IMR-90 (cell line): Measurements from ENCODE around the gene KRT5. TPM values are rescaled to one million over a fixed set of nuclear protein-coding genes. Genes with fewer than 3 reads are reported as not detected.

Experiments used
- ATAC-seq: fragments of 200-7000 bp; cut with Tn5 transposase; 2 replicates; pipeline ENCODE4 v1.9.1; 2020; ENCODE audit warnings: low read depth, mild to moderate bottlenecking, moderate library complexity
- BruUV-seq: library from RNA; stranded (reverse); fragments of 400-500 nt; replicated peaks from 2 replicates; lab custom pipeline; 2021; lab: Mats Ljungman, UMichigan
- CTCF ChIA-PET: fragments of 300-600 bp; formaldehyde crosslinking; extraction: SDS; loops from one replicate; lab custom pipeline; 2021; ENCODE audit warnings: antibody characterized with exemption; lab: Yijun Ruan, JAX
- POLR2A ChIA-PET: fragments of 300-600 bp; sonication (Branson Sonifier 250); formaldehyde crosslinking; loops from one replicate; lab custom pipeline; 2022; ENCODE audit warnings: antibody characterized with exemption; ENCODE audit not compliant: unreplicated experiment; lab: Charles Lee
- DNase-seq: peaks from one replicate; pipeline ENCODE4 v3.0.0; 2013
- H2AFZ ChIP-seq: replicated peaks from 2 replicates; pipeline ENCODE3; 2013; ENCODE audit warnings: low read length, mild to moderate bottlenecking; ENCODE audit not compliant: poor library complexity
- H2AK5ac ChIP-seq: 2 replicates; pipeline ENCODE4 v1.6.1; 2013; ENCODE audit warnings: low read depth, low read length, inconsistent platforms
- H2AK9ac ChIP-seq: replicated peaks from 2 replicates; pipeline ENCODE3; 2013; ENCODE audit warnings: mild to moderate bottlenecking, low read depth, low read length, moderate library complexity; ENCODE audit not compliant: poor library complexity
- H2BK120ac ChIP-seq: 2 replicates; pipeline ENCODE4 v1.6.1; 2013; ENCODE audit warnings: low read depth, low read length, inconsistent platforms
- H2BK15ac ChIP-seq: 3 replicates; pipeline ENCODE4 v1.6.1; 2013; ENCODE audit warnings: low read depth, low read length, inconsistent platforms
- H2BK20ac ChIP-seq: 2 replicates; pipeline ENCODE4 v1.6.1; 2013; ENCODE audit warnings: low read depth, mild to moderate bottlenecking, inconsistent platforms, low read length, moderate library complexity
- H2BK5ac ChIP-seq: 2 replicates; pipeline ENCODE4 v1.6.1; 2013; ENCODE audit warnings: mild to moderate bottlenecking, low read depth, low read length, inconsistent platforms; ENCODE audit not compliant: poor library complexity, severe bottlenecking
- H3K14ac ChIP-seq: replicated peaks from 2 replicates; pipeline ENCODE4 v1.6.1; 2013; ENCODE audit warnings: low read depth, low read length, inconsistent platforms
- H3K18ac ChIP-seq: 2 replicates; pipeline ENCODE4 v1.6.1; 2013; ENCODE audit warnings: low read depth, low read length, control low read depth
- H3K23ac ChIP-seq: 2 replicates; pipeline ENCODE4 v1.6.1; 2013; ENCODE audit warnings: low read depth, low read length, inconsistent platforms
- H3K27ac ChIP-seq: 2 replicates; pipeline ENCODE4 v1.5.1; 2013; ENCODE audit warnings: mild to moderate bottlenecking, control low read depth, low read length; ENCODE audit not compliant: insufficient read depth
- H3K27me3 ChIP-seq: 2 replicates; pipeline ENCODE4 v1.6.1; 2013; ENCODE audit warnings: low read length; ENCODE audit not compliant: control insufficient read depth, insufficient read depth
- H3K36me3 ChIP-seq: 2 replicates; pipeline ENCODE4 v1.6.1; 2013; ENCODE audit warnings: low read length, mixed read lengths; ENCODE audit not compliant: control insufficient read depth, insufficient read depth
- H3K4ac ChIP-seq: 2 replicates; pipeline ENCODE4 v1.6.1; 2013; ENCODE audit warnings: low read depth, low read length, inconsistent platforms
- H3K4me1 ChIP-seq: 2 replicates; pipeline ENCODE4 v1.6.1; 2013; ENCODE audit warnings: low read length, mixed read lengths; ENCODE audit not compliant: control insufficient read depth, insufficient read depth
- H3K4me2 ChIP-seq: 2 replicates; pipeline ENCODE4 v1.6.1; 2013; ENCODE audit warnings: low read depth, mild to moderate bottlenecking, control low read depth, low read length, moderate library complexity
- H3K4me3 ChIP-seq: 2 replicates; pipeline ENCODE4 v1.5.1; 2013; ENCODE audit warnings: low read depth, mild to moderate bottlenecking, control low read depth, low read length, moderate library complexity; ENCODE audit not compliant: insufficient read depth
- H3K56ac ChIP-seq: 2 replicates; pipeline ENCODE4 v1.6.1; 2013; ENCODE audit warnings: low read length, inconsistent platforms; ENCODE audit not compliant: insufficient read depth; ENCODE audit errors: extremely low read depth
- H3K79me1 ChIP-seq, 2 experiments: 2 replicates each; pipeline ENCODE4 v1.6.1; 2013; ENCODE audit warnings: low read length in 2 of 2, inconsistent platforms in 1 of 2, low read depth in 1 of 2
- H3K9ac ChIP-seq: 2 replicates; pipeline ENCODE4 v1.6.1; 2013; ENCODE audit warnings: low read depth, low read length, control low read depth
- H3K9me1 ChIP-seq: 2 replicates; pipeline ENCODE4 v1.6.1; 2013; ENCODE audit warnings: low read length, inconsistent platforms; ENCODE audit not compliant: insufficient read depth
- H3K9me3 ChIP-seq: 2 replicates; pipeline ENCODE4 v1.6.1; 2013; ENCODE audit warnings: low read length; ENCODE audit not compliant: control insufficient read depth, insufficient read depth
- H4K20me1 ChIP-seq: 2 replicates; pipeline ENCODE4 v1.6.1; 2013; ENCODE audit warnings: low read length, inconsistent platforms; ENCODE audit not compliant: insufficient read depth
- H4K5ac ChIP-seq: 2 replicates; pipeline ENCODE4 v1.6.1; 2013; ENCODE audit warnings: mild to moderate bottlenecking, low read depth, low read length, control low read depth
- H4K8ac ChIP-seq, 2 experiments: 2 replicates each; pipeline ENCODE4 v1.6.1; 2013; ENCODE audit warnings: low read depth in 2 of 2, low read length in 2 of 2, control low read depth in 1 of 2, inconsistent platforms in 1 of 2
- H4K91ac ChIP-seq: 2 replicates; pipeline ENCODE4 v1.6.1; 2013; ENCODE audit warnings: low read depth, low read length, inconsistent platforms; ENCODE audit not compliant: insufficient read depth
- CHD1 ChIP-seq: IDR thresholded peaks from 2 replicates; pipeline ENCODE4 v1.6.1; 2012; ENCODE audit warnings: low read depth, low read length, improper control_type of control experiment
- MAZ ChIP-seq: IDR thresholded peaks from 2 replicates; pipeline ENCODE4 v1.6.1; 2012; ENCODE audit warnings: low read depth, mild to moderate bottlenecking, low read length, improper control_type of control experiment, moderate library complexity, borderline replicate concordance
- POLR2A ChIP-seq: IDR thresholded peaks from 2 replicates; pipeline ENCODE4 v1.6.1; 2012; ENCODE audit warnings: mild to moderate bottlenecking, low read depth, low read length
- WGBS, 2 experiments: methylation state at CpG; one replicate each; pipeline versions ENCODE4 v1.1.5 to v1.1.7; 2013; ENCODE audit warnings: missing lambda C conversion rate in 2 of 2; ENCODE audit not compliant: insufficient read length in 1 of 2; ENCODE audit errors: extremely low coverage in 2 of 2; 5-methylcytosine and 5-hydroxymethylcytosine counted together
- dilution Hi-C: fragments of 300-500 bp; cut with HindIII; formaldehyde crosslinking; loops from one replicate; pipeline ENCODE4 v1.14.3; 2018; ENCODE audit warnings: low sequenced_read_pairs; ENCODE audit not compliant: unreplicated experiment
- in situ Hi-C: fragments of 300-500 bp; cut with MboI; formaldehyde crosslinking; loops from 3 replicates; pipeline ENCODE4 v1.14.3; 2019; ENCODE audit warnings: low sequenced_read_pairs, inconsistent platforms, mixed read lengths
- intact Hi-C: fragments of 100-400 bp; cut with micrococcal nuclease; formaldehyde crosslinking; loops from 2 replicates; pipeline ENCODE4 v1.10.0; 2022
- polyA plus RNA-seq, 3 experiments: library from polyadenylated mRNA; depleted of rRNA; stranded (reverse); fragments of >200 nt; gene quantifications; 2 replicates each; pipeline ENCODE4 v1.2.3, GENCODE V29; 2012; ENCODE audit warnings: low replicate concordance in 1 of 3
- total RNA-seq: library from RNA; depleted of rRNA; stranded (reverse); fragments of >200 nt; gene quantifications from 2 replicates; pipeline ENCODE4 v1.2.3, GENCODE V29; 2012

KRT5 gene
- total and polyA plus RNA-seq, 2 of the 4 experiments (the other 2 are of a cell fraction), result not detected

- ATAC-seq, result no peak
Measured at GRCh38 chr12:52531566-52532300, 11.5 kb upstream of the KRT5 start.

More at GRCh38 chr12:52531566-52532300, 11.5 kb upstream of the KRT5 start:
- dilution Hi-C loops, result no loop called here
- H3K23ac ChIP-seq, result no peak overlapping the region
- no peak overlapping the region for H3K18ac ChIP-seq
- H4K20me1 ChIP-seq, result no peaks in the 10 kb centered on the region
- H3K4ac ChIP-seq, result no peak overlapping the region
- no peak overlapping the region for H4K91ac ChIP-seq
- no peaks in the 10 kb centered on the region for H3K79me1 ChIP-seq
- in situ Hi-C loops, result no loop called here
- H2BK120ac ChIP-seq, result no peak overlapping the region
- no peak overlapping the region for H4K5ac ChIP-seq
- POLR2A ChIA-PET, result no interaction called here
- no peak overlapping the region for H3K56ac ChIP-seq
- H2BK20ac ChIP-seq, result no peak overlapping the region
- 76% methylated on average over 4 of the region's 18 CpGs; no CpG with 5 or more reads in 1 of the 2 experiments for WGBS, 2 experiments
- no TSS peak for BruUV-seq
- no peak overlapping the region for H2BK5ac ChIP-seq
- no peak overlapping the region for H3K4me3 ChIP-seq
- no peaks in the 10 kb centered on the region for H3K9me1 ChIP-seq
- DNase-seq, result no peak
- H3K27me3 ChIP-seq, result peaks cover 18% of the 10 kb centered on the region
- intact Hi-C loops, result no loop called here
- H3K14ac ChIP-seq, result no peak overlapping the region
- no peak overlapping the region for H4K8ac ChIP-seq
- no peak overlapping the region for H3K4me2 ChIP-seq
- TF ChIP-seq POLR2A (no peak), CHD1 (no peak), MAZ (no peak)
- H2BK15ac ChIP-seq, result no peak overlapping the region
- no peaks in the 10 kb centered on the region for H3K4me1 ChIP-seq
- H2AK9ac ChIP-seq, result no peak overlapping the region
- no peak overlapping the region for H2AFZ ChIP-seq
- H3K9ac ChIP-seq, result no peak overlapping the region
- H3K9me3 ChIP-seq, result no peaks in the 10 kb centered on the region
- no peaks in the 10 kb centered on the region for H3K36me3 ChIP-seq
- no peak overlapping the region for H3K27ac ChIP-seq
- H2AK5ac ChIP-seq, result no peak overlapping the region
- CTCF ChIA-PET, result interaction anchor here (0.7 kb wide), 1 partner anchor 31 kb away, joined by 4 read pairs; no protein-coding TSS in a partner anchor
